Gastrocnemius medialis (tissue), 4 donors: ENCODE measurements around the gene HNRNPA3.

Source experiments
- CTCF ChIP-seq, 5 experiments: fragments of 450-650 bp in 3 of 5; fragments of 200-600 bp in 2 of 5; sonication (generic) in 2 of 5; IDR thresholded peaks in 4 of 5; conservative IDR thresholded peaks in 1 of 5; 1 replicate in 4 of 5; 2 replicates in 1 of 5; pipeline ENCODE4 v1.5.1; 2016 to 2019; ENCODE audit warnings: antibody characterized with exemption in 5 of 5, mild to moderate bottlenecking in 3 of 5, moderate library complexity in 3 of 5
- POLR2A ChIP-seq, 2 donors: fragments of 450-650 bp; IDR thresholded peaks; one replicate each; pipeline ENCODE4 v1.6.1; 2017; ENCODE audit warnings: antibody characterized with exemption in 2 of 2, mild to moderate bottlenecking in 2 of 2, moderate library complexity in 2 of 2

- no peak for TF ChIP-seq POLR2A (IDR thresholded peaks at IDR 0.05)
- no peak for TF ChIP-seq CTCF (IDR thresholded peaks at IDR 0.05 in 4 of 5, conservative IDR thresholded peaks at IDR 0.05 in 1 of 5)
Observed at GRCh38 chr2:177244244-177244771, 31.7 kb downstream of the HNRNPA3 start.
